Neural crest cell (in vitro differentiated cells): Measurements from ENCODE around the gene SDSL. TPM values are rescaled to one million over a fixed set of nuclear protein-coding genes. Genes with fewer than 3 reads are reported as not detected.
A peak's percentile ranks its signal among the peaks of the same experiment; 100 is the strongest.

Source experiments
- DNase-seq: peaks from one replicate; pipeline ENCODE4 v3.0.0; 2021; ENCODE audit warnings: low read depth, mixed read lengths, low spot score
- H3K27ac Mint-ChIP-seq: one replicate; pipeline ENCODE4 v1.8.0; 2021; ENCODE audit warnings: mild to moderate bottlenecking, mixed read lengths; ENCODE audit not compliant: unreplicated experiment
- H3K27me3 Mint-ChIP-seq: 2 replicates; pipeline ENCODE4 v1.8.0; 2021; ENCODE audit warnings: low read depth, mild to moderate bottlenecking, mixed read lengths
- H3K36me3 Mint-ChIP-seq: 2 replicates; pipeline ENCODE4 v1.8.0; 2021; ENCODE audit warnings: low read depth, mild to moderate bottlenecking, mixed read lengths
- H3K4me1 Mint-ChIP-seq: 2 replicates; pipeline ENCODE4 v1.8.0; 2021; ENCODE audit warnings: mixed read lengths
- H3K4me3 Mint-ChIP-seq: one replicate; pipeline ENCODE4 v1.8.0; 2021; ENCODE audit warnings: mild to moderate bottlenecking, mixed read lengths
- H3K9me3 Mint-ChIP-seq: 2 replicates; pipeline ENCODE4 v1.8.0; 2021; ENCODE audit warnings: mixed read lengths
- total RNA-seq: library from RNA; stranded (reverse); gene quantifications from 2 replicates; pipeline ENCODE4 v1.2.1, GENCODE V29; 2021
- TF ChIP-seq, protein P1 (sequence below): fragments of 200-600 bp; sonication (generic); conservative IDR thresholded peaks from 2 replicates; pipeline ENCODE4 v1.5.0; 2021; ENCODE audit warnings: antibody characterized with exemption, mild to moderate bottlenecking

Gene SDSL
- total RNA-seq, 1 donor from 2014 or later = 1.5 TPM

- no peak overlapping the region for H3K4me3 Mint-ChIP-seq
- H3K9me3 Mint-ChIP-seq = no peaks in the 10 kb centered on the region
- peaks cover 10% of the 10 kb centered on the region for H3K36me3 Mint-ChIP-seq
- peak overlapping the region; percentile 78 for H3K27ac Mint-ChIP-seq
- no peak for DNase-seq
- H3K4me1 Mint-ChIP-seq = peaks cover 9% of the 10 kb centered on the region
- TF ChIP-seq, protein P1, sequence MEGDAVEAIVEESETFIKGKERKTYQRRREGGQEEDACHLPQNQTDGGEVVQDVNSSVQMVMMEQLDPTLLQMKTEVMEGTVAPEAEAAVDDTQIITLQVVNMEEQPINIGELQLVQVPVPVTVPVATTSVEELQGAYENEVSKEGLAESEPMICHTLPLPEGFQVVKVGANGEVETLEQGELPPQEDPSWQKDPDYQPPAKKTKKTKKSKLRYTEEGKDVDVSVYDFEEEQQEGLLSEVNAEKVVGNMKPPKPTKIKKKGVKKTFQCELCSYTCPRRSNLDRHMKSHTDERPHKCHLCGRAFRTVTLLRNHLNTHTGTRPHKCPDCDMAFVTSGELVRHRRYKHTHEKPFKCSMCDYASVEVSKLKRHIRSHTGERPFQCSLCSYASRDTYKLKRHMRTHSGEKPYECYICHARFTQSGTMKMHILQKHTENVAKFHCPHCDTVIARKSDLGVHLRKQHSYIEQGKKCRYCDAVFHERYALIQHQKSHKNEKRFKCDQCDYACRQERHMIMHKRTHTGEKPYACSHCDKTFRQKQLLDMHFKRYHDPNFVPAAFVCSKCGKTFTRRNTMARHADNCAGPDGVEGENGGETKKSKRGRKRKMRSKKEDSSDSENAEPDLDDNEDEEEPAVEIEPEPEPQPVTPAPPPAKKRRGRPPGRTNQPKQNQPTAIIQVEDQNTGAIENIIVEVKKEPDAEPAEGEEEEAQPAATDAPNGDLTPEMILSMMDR = no peak
- H3K27me3 Mint-ChIP-seq = no peaks in the 10 kb centered on the region
Measured at GRCh38 chr12:113381220-113381619, 41.0 kb upstream of the SDSL start.

DNA sequence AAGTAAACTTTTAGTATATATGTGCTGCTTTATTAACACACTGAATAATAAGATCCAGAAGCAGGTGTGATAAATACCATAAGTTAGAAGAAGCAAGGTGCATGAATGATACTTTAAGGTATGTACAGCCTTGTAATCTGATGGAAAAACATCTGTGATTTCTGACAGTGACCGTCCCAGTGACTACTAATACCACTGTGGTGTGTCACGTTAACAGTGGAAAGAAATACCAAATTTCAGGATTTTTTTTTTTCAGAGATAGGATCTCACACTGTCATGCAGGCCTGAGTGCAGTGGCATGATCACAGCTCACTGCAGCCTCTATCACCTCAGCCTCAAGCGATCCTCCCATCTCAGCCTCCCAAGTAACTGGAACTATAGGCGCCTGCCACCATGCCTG lies 40.0 kb upstream of the SDSL start:
- no peaks in the 10 kb centered on the region for H3K9me3 Mint-ChIP-seq
- no peak overlapping the region for H3K27ac Mint-ChIP-seq
- H3K36me3 Mint-ChIP-seq = peaks cover 8% of the 10 kb centered on the region
- H3K27me3 Mint-ChIP-seq = no peaks in the 10 kb centered on the region
- no peak overlapping the region for H3K4me3 Mint-ChIP-seq
- TF ChIP-seq, protein P1 = no peak
- DNase-seq = no peak
- H3K4me1 Mint-ChIP-seq = peaks cover 9% of the 10 kb centered on the region

- no peaks in the 10 kb centered on the region for H3K27me3 Mint-ChIP-seq
- DNase-seq = no peak
- TF ChIP-seq, protein P1 = no peak
- H3K4me1 Mint-ChIP-seq = peaks cover 9% of the 10 kb centered on the region
- no peak overlapping the region for H3K27ac Mint-ChIP-seq
- H3K4me3 Mint-ChIP-seq = no peak overlapping the region
- H3K36me3 Mint-ChIP-seq = peaks cover 7% of the 10 kb centered on the region
- no peaks in the 10 kb centered on the region for H3K9me3 Mint-ChIP-seq
Measured at GRCh38 chr12:113384778-113385177, 37.4 kb upstream of the SDSL start.

DNA sequence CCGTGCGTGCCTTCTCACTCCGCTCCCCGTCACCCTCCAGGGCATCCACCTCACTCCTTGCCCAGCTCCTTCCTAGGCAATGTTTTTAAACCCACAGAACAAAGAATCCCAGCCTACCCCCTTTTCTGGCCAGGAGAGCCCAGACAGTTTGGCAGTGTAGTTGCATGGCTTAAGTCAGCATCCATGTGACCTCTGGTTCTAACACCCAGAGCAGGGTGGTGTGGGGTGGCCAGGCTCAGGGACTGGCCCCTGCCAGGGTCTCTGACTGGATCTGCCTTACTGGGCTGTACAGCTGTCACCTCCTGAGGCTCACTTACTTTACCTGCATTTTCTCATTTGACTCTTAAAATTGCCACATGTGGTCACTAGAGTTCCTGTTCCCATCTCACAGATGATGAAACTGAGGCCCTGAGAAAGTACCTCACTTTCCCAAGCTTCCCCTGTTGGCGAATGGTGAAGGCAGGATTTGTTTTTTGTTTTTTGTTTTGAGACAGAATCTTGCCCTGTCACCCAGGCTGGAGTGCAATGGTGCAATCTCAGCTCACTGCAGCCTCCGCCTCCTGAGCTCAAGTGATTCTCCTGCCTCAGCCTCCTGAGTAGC lies 36.8 kb upstream of the SDSL start:
- Mint-ChIP-seq H3K4me3 (no peak overlapping the region), H3K36me3 (peaks cover 7% of the 10 kb centered on the region), H3K27me3 (no peaks in the 10 kb centered on the region), H3K4me1 (peaks cover 9% of the 10 kb centered on the region), H3K27ac (no peak overlapping the region), H3K9me3 (no peaks in the 10 kb centered on the region)
- TF ChIP-seq, protein P1 = no peak
- no peak for DNase-seq

DNA sequence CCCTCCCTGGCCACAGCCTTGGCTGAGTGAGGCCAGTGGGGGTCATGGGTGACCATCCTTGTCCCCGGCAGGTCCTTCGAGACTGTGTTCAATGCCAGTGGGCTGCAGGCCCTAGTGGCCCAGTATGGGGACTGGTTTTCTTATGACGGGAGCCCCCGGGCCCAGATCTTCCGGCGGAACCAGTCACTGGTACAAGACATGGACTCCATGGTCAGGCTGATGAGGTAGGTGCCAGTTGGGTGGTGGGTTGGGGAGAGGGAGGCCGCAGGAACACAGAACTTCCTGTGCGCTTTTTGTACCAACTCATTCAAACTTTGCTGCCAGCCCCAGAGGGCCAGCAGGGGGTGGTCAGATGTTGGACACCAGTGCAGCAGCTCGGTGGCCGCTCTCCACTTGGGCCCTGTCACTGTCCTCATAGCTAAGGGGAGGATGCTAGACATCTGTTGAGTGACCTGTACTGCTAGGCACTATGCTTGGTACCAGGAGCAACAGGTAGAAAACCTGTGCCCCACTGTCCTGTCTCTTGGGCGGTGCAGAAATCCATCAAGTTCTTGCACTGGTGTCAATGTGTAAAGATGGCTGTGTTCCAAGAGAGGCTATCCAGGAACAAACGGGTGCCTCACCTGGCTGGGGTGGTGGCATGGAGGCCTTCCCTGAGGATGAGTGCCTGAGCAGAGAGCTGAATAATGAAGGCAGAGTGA lies 35.2 kb upstream of the SDSL start:
- DNase-seq = no peak
- TF ChIP-seq, protein P1 = no peak
- Mint-ChIP-seq H3K36me3 (peaks cover 7% of the 10 kb centered on the region), H3K4me3 (no peak overlapping the region), H3K27ac (peak overlapping the region; percentile 19), H3K27me3 (no peaks in the 10 kb centered on the region), H3K9me3 (no peaks in the 10 kb centered on the region), H3K4me1 (no peaks in the 10 kb centered on the region)
